Suprapubic skin (tissue), 3 donors: Measurements from ENCODE around the gene PHEX.

Source experiments
- EP300 ChIP-seq: sonication (generic); formaldehyde crosslinking; IDR thresholded peaks from one replicate; pipeline ENCODE4 v1.6.1; 2017; ENCODE audit warnings: antibody characterized with exemption
- POLR2A ChIP-seq, 2 donors: fragments of 450-650 bp; IDR thresholded peaks; one replicate each; pipeline ENCODE4 v1.6.1; 2017; ENCODE audit warnings: antibody characterized with exemption in 2 of 2, mild to moderate bottlenecking in 2 of 2, moderate library complexity in 2 of 2
- TF ChIP-seq, protein P1 (sequence below), 2 donors: fragments of 200-600 bp in 1 of 2; fragments of 450-650 bp in 1 of 2; sonication (generic) in 1 of 2; IDR thresholded peaks; one replicate each; pipeline ENCODE4 v1.5.1; 2016 to 2019; ENCODE audit warnings: antibody characterized with exemption in 2 of 2, mild to moderate bottlenecking in 1 of 2, moderate library complexity in 1 of 2

DNA sequence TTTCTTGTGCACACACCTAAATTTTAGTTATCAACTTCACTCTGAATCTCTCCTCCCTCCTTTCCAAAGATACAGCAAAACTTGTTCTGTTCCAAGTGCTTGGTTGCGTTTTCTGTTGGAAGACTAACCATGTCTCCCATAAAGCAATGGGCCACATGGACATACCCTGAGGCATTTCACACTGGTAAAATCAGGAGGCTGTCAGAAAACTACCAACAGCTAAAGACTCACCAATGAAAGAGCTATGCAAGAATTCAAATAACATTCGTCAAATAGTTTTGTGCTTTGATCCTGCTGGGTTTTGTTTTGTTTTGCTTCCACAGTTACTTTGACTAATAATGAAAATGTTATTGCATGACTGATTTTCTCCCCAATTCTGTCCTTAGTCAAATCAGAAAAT lies 46.0 kb downstream of the PHEX start:
- no peak for TF ChIP-seq EP300
- no peak for TF ChIP-seq POLR2A (IDR thresholded peaks at IDR 0.05)
- TF ChIP-seq, protein P1, sequence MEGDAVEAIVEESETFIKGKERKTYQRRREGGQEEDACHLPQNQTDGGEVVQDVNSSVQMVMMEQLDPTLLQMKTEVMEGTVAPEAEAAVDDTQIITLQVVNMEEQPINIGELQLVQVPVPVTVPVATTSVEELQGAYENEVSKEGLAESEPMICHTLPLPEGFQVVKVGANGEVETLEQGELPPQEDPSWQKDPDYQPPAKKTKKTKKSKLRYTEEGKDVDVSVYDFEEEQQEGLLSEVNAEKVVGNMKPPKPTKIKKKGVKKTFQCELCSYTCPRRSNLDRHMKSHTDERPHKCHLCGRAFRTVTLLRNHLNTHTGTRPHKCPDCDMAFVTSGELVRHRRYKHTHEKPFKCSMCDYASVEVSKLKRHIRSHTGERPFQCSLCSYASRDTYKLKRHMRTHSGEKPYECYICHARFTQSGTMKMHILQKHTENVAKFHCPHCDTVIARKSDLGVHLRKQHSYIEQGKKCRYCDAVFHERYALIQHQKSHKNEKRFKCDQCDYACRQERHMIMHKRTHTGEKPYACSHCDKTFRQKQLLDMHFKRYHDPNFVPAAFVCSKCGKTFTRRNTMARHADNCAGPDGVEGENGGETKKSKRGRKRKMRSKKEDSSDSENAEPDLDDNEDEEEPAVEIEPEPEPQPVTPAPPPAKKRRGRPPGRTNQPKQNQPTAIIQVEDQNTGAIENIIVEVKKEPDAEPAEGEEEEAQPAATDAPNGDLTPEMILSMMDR (IDR thresholded peaks at IDR 0.05), result no peak
